NCI-H1105 treated with DMSO at 0.1 percent for 48 hours (cell line): ENCODE data around the gene DNMT3B.
A peak's percentile ranks its signal among the peaks of the same experiment; 100 is the strongest.
"Not testable (repeated sequence)": the region's sequence is repeated elsewhere in the genome, so short reads cannot be mapped to it uniquely, and the experiment has no call there.

ENCODE experiments used
- DNase-seq: peaks from one replicate; lab custom pipeline; 2025; lab: John Stamatoyannopoulos, UW

Gene DNMT3B

GRCh38 chr20:32790751-32791057 lies 28.5 kb downstream of the DNMT3B start:
- DNase-seq: no peak

GRCh38 chr20:32792316-32792715 lies 30.1 kb downstream of the DNMT3B start:
- no peak for DNase-seq

- DNase-seq: no peak
These were observed 30.7 kb downstream of the DNMT3B start for GRCh38 chr20:32792731-32793458.

GRCh38 chr20:32796383-32796948 lies 34.3 kb downstream of the DNMT3B start:
- no peak for DNase-seq

- DNase-seq: no peak
These were observed 34.8 kb downstream of the DNMT3B start for GRCh38 chr20:32796981-32797451.

- DNase-seq: not testable (repeated sequence)
These were observed 35.4 kb downstream of the DNMT3B start for GRCh38 chr20:32797571-32797970.

GRCh38 chr20:32798046-32798981 lies 36.1 kb downstream of the DNMT3B start:
- peak; percentile 78 for DNase-seq

GRCh38 chr20:32803092-32803491 lies 40.9 kb downstream of the DNMT3B start:
- DNase-seq: no peak

GRCh38 chr20:32804022-32804715 lies 42.0 kb downstream of the DNMT3B start:
- no peak for DNase-seq

- DNase-seq: no peak
These were observed 42.6 kb downstream of the DNMT3B start for GRCh38 chr20:32804817-32805216.

- DNase-seq: no peak
These were observed 43.5 kb downstream of the DNMT3B start for GRCh38 chr20:32805721-32806120.

GRCh38 chr20:32806356-32806755 lies 44.2 kb downstream of the DNMT3B start:
- DNase-seq: no peak

GRCh38 chr20:32807706-32808105 lies 45.5 kb downstream of the DNMT3B start:
- DNase-seq: no peak

GRCh38 chr20:32808438-32808837 lies 46.3 kb downstream of the DNMT3B start:
- no peak for DNase-seq

GRCh38 chr20:32809907-32810306 lies 47.7 kb downstream of the DNMT3B start:
- no peak for DNase-seq

- no peak for DNase-seq
These were observed 48.8 kb downstream of the DNMT3B start for GRCh38 chr20:32810941-32811340.

GRCh38 chr20:32811886-32812285 lies 49.7 kb downstream of the DNMT3B start:
- no peak for DNase-seq

- peak; percentile 68 for DNase-seq
These were observed 58.0 kb downstream of the DNMT3B start for GRCh38 chr20:32819992-32820697.

GRCh38 chr20:32820698-32821377 lies 58.7 kb downstream of the DNMT3B start:
- DNase-seq: no peak

- DNase-seq: no peak
These were observed 60.0 kb downstream of the DNMT3B start for GRCh38 chr20:32822225-32822624.

GRCh38 chr20:32823078-32823477 lies 60.9 kb downstream of the DNMT3B start:
- no peak for DNase-seq
